T-helper 22 cell (primary cell): Measurements from ENCODE around the gene CDH13.

Experiments
- DNase-seq: peaks from one replicate; pipeline ENCODE4 v3.0.0-alpha.2; 2020; ENCODE audit warnings: low read depth

The CDH13 gene

GRCh38 chr16:82788919-82789318 is 162.2 kb downstream of the CDH13 start:
- no peak for DNase-seq

DNA sequence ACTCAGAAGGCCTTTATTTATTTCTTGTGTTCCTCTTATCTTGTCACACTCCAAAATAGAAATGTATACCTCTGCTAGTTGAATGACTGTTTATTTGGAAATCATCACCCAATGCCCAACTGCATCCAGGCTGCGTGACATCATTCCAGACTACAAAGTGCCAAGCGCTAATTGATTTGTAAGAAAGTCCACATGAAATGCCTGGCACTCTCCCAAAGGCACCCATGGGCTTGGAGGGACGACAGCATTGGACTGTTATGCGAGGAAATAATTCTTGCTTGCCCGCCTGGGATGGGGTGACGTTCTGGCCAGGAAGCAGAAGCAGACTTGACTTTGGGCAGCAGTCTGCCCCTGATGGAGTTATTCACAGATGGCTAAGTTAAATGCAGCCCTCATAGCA is 165.9 kb downstream of the CDH13 start:
- DNase-seq, result no peak

DNA sequence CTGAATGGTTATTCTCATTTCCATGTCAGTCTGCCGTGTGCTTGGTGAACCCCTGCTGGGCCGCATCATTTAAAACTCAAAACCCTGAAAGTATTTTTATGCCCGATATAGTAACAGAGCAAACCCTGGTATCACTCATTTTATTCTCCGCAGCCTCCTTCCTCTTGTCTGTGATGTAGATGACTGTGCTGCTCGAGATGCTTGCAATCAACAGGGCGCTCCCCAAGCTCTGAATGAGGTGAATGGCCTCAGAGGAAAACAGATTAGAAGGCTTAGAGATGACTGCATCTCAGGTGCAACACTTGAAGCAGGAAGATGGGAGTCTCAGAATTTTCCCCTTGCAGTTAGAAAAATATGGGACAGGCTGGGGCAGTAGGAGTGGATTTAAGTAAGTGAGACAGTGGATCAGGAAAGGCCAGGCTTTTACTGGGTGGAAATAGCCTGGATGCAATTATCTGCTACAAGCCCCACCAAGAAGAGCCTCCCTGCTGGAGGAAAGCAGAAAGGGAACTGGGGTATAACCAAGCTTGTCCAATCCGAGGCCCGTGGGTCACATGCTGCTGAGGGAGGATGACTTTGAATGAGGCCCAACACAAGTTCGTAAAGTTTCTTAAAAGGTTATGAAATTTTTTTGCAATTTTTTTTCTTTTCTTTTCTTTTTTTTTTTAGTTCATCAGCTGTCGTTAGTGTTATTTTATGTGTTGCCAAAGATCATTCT is 166.9 kb downstream of the CDH13 start:
- DNase-seq, result no peak

GRCh38 chr16:82796047-82796446 is 169.3 kb downstream of the CDH13 start:
- no peak for DNase-seq

DNA sequence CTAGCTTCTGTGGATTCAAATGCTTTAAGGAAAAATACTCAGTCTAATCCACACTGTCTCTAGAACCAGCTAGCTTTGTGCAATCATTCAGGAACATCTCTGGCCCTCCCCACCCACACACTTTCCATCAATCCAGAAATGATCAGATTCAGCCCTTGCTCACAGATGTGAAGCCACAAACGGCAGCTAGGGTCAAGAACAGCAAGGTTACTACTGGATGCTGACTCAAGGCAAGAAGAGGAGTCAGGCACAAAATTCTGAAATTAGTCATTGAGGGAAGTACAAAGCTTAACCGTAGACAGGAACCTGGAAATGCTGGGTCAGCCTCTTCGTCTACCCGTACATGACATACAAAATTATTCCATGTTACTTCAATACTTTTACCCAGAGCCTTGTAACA is 174.6 kb downstream of the CDH13 start:
- DNase-seq, result no peak

DNA sequence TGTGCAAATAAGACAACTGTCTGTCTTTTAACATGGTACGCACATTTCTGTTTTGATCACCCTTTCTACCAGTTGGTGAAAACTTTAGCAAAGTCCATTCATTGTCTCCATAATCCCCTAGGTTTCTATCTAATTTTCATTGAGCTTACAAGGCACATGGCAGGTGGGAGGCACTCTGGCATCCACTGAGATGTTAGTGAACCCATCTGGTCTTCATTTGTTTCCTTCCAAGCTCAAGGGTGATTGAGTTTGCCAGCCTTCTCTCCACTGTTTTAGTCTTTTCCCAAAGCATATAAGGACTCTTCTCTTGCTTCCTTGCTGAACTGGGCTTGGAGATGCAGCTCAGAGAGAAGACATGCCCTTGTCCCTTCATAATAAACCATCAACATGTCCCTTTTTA is 179.1 kb downstream of the CDH13 start:
- no peak for DNase-seq

DNA sequence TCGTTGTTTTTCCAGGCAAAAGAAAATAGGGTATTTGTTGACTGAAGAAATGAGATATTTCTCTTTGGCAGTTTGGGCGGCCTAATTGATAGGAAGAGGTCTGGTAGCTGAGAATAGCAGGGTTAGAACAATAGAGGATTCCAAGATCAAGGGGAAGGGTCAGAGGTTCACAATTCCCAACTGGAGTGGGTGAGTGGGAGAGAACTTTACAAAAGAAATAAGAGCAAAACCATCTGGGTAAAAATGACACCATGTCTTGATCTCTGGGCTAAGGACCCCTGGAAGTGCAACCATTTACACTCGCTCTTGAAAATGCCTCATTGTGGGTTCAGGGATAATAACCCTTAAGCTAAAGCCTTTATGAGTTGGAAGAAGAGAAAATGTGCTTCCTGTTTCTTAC is 180.5 kb downstream of the CDH13 start:
- no peak for DNase-seq

DNA sequence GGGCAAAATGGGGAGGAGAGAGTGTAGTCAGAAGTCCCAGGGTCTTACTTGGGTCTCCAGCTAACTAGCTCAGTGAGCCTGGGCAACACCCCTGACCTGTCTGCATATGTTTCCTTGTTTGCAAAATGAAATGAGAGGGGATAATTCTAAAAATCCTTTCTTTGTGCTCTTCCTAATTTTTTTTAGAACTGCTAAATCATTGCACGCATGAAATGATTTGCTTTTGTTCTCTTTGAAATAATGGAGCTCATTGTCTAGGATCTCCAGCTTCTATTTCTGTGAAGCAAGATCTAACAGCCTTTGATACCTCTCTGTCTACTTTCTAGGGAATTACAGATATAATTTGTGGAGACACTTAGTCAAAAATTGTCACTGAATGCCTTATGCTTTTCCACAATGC is 181.3 kb downstream of the CDH13 start:
- no peak for DNase-seq

- DNase-seq, result no peak
Observed at GRCh38 chr16:82810077-82810476, 183.3 kb downstream of the CDH13 start.

GRCh38 chr16:82814059-82814458 is 187.3 kb downstream of the CDH13 start:
- no peak for DNase-seq

DNA sequence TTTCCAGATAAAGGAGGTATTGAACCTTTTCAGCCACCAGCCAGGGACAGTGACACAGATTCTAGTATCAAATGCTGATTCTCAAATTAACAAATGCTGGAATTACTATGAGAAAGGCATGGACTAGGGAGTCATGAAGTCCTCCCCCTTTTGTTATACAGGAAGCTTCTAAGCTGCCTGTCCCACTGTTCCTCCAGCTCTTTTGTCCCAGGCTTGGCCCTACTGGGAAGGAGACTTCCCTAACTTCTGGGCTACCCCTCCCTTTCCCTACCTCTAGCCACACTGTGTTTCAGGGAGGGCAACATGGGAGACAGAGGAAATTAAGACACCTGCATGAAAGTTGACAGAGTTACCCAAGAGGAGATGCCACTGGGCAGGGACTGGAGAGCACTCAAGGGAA is 192.5 kb downstream of the CDH13 start:
- no peak for DNase-seq

DNA sequence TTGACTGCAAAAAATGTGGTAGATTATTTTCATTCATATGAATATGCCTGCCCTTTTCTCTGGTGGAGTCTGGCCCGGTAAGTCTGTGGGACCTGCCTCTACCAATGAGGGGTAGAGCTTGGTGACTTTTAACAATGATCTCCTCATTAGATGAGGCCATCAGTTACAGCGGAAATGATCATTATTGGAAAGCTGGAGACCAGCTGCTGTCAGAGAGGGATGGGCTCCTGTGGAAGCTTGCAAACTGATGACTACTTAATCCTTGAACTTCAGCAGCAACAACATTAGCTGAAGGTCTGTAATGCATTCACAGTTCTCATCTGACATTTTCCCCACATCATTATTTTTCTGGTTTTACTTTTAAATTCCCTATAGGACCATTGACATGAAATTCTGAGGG is 194.1 kb downstream of the CDH13 start:
- no peak for DNase-seq

DNA sequence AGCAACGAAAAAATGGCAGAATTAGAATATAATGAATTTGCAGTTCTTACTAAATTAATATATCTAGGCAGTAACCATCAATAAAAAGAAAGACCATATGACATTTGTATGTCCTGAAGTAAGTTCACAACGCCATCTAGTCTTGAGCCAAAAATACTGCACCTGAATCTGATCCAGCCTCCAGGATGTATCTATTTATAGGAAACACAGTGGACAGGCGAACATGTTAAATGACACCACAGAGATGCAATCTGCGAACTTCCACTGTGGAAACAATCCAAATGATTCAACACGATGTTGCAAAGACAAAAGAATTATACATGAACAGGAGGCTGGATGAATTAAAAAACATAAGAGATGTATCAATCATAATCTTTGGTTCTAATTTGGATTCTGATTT is 197.6 kb downstream of the CDH13 start:
- DNase-seq, result no peak

GRCh38 chr16:82829301-82829700 is 202.5 kb downstream of the CDH13 start:
- no peak for DNase-seq

DNA sequence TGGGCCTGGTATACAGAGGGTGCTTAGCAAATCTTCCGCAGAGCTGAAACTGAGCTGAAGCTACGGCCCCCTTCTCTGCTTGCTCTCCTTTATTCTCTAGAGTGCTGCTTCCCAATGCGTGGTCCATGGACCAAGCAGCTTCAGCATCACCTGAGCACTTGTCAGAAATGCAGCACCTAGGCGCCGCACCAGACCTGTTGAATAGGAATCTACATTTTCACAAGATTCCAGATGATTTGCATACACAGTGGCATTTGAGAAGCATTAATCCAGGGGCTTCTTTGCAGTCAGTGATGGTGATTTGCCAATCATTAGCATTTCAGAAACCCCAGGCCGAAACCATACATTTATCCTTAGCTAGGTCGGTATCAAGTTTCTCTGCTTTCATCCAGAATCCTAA is 204.2 kb downstream of the CDH13 start:
- DNase-seq, result no peak

GRCh38 chr16:82832821-82833220 is 206.1 kb downstream of the CDH13 start:
- no peak for DNase-seq

DNA sequence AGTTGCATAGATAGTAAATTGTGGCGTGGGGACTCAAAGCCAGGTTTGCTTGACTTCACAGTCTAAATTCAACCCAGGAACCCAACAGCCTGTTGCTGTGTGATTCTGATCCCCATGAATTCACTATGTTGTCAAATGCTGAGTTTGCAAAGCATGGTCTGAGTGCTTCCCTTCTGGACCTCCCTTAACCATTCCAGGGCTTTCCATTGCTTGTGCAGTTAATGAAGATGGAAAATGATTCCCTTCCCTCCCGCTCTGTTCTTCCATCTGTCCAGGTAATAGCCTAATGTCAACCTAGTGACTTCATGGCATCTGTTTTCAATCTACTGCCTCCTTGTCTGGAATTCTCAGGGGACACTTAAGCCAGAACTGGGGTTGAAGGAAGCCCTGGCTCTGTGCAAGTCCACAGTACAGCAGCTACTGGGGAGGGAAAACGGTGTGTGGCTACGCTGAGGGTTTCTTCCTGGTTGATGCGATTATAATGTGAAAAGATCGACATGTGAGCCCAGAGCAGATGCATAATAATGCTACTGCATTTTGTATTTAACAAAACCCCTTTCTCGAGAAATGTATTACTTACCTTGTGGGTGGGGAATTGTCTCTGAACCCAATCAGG is 206.7 kb downstream of the CDH13 start:
- DNase-seq, result no peak

- no peak for DNase-seq
Observed at GRCh38 chr16:82834151-82834815, 207.5 kb downstream of the CDH13 start.

- no peak for DNase-seq
Observed at GRCh38 chr16:82835487-82836155, 208.9 kb downstream of the CDH13 start.

DNA sequence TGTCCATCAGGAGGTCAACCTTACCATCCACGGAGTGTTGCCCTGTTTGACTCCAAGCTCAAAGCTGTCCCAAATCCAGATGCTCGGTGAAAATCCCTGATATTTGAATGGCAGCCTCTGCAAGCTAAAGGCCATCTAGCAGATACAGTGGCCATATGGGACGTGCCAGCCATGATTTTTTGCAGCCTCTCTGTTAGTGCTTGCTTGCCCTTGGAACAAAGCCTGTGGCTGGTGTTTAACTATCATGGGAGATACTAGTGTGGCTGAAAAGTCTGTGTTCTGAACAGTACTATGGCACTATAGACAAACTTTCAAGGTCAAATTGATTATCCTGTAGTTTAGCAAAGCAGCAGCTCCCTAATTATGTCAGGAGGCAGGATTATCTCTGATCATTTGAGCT is 214.3 kb downstream of the CDH13 start:
- no peak for DNase-seq

DNA sequence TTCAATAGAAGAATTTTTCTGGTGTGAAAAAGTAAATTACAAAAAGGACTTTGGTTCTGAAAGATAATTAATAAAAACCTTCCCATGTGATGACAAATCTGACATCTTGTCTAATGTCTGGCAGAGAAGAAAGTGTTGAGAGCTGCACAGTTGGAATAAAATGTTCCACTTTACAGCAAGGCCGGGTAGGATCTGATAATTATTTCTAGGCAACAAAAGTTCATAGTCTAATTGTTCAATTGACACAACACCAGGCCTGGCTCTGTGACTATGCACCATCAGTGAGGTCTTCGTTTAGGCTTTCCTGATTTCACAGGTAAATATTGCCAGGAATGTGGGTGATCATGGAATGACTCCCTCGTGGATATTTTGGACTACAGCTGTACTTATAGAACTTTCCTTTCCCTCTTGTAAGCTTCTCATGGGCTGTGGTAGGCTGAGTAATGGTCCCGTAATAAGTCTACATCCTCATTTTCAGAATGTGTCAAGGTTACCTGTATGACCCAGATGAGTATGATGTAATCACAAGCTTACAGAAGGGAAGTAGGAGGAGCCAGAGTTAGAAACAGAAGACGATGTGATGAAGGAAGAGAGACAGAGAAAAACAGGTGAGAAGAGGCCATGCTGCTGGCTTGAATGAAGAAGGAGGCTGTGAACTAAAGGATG is 217.0 kb downstream of the CDH13 start:
- no peak for DNase-seq

- no peak for DNase-seq
Observed at GRCh38 chr16:82845116-82845515, 218.3 kb downstream of the CDH13 start.
